HUES64 (cell line): Measurements from ENCODE around the gene C9orf152. TPM values are rescaled to one million over a fixed set of nuclear protein-coding genes. Genes with fewer than 3 reads are reported as not detected.
A peak's percentile ranks its signal among the peaks of the same experiment; 100 is the strongest.
"Not testable (repeated sequence)": the region's sequence is repeated elsewhere in the genome, so short reads cannot be mapped to it uniquely, and the experiment has no call there.

Source experiments
- H3K27ac ChIP-seq: 2 replicates; pipeline ENCODE4 v1.7.0; 2013; ENCODE audit warnings: low read depth, low read length, inconsistent platforms
- H3K27me3 ChIP-seq: 2 replicates; pipeline ENCODE4 v1.6.1; 2013; ENCODE audit warnings: mild to moderate bottlenecking, low read length; ENCODE audit not compliant: insufficient read depth
- H3K36me3 ChIP-seq: 2 replicates; pipeline ENCODE4 v1.6.1; 2013; ENCODE audit warnings: mild to moderate bottlenecking, low read length; ENCODE audit not compliant: insufficient read depth
- H3K4me1 ChIP-seq: 2 replicates; pipeline ENCODE4 v1.6.1; 2013; ENCODE audit warnings: mild to moderate bottlenecking, low read length, moderate library complexity; ENCODE audit not compliant: insufficient read depth
- H3K4me3 ChIP-seq: 2 replicates; pipeline ENCODE4 v1.5.1; 2013; ENCODE audit warnings: mild to moderate bottlenecking, low read length, moderate library complexity
- H3K9ac ChIP-seq: 2 replicates; pipeline ENCODE4 v1.6.1; 2013; ENCODE audit warnings: mild to moderate bottlenecking, low read depth, low read length
- H3K9me3 ChIP-seq: 2 replicates; pipeline ENCODE4 v1.6.1; 2013; ENCODE audit warnings: low read depth, low read length; ENCODE audit not compliant: insufficient read depth
- WGBS: fragments of 150-250, 120-280 bp; methylation state at CpG from one replicate; pipeline ENCODE4 v1.1.7; 2013; ENCODE audit warnings: missing lambda C conversion rate; 5-methylcytosine and 5-hydroxymethylcytosine counted together
- polyA plus RNA-seq, 2 experiments: library from polyadenylated mRNA; stranded (reverse); fragments of 50-300 nt; gene quantifications; one replicate each; pipeline ENCODE4 v1.2.3, GENCODE V29; 2013

Gene C9orf152, protein sequence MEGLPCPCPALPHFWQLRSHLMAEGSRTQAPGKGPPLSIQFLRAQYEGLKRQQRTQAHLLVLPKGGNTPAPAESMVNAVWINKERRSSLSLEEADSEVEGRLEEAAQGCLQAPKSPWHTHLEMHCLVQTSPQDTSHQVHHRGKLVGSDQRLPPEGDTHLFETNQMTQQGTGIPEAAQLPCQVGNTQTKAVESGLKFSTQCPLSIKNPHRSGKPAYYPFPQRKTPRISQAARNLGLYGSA
- polyA plus RNA-seq (2013, experiment 1 of 2) = not detected
- polyA plus RNA-seq (2013, experiment 2 of 2) = not detected

DNA sequence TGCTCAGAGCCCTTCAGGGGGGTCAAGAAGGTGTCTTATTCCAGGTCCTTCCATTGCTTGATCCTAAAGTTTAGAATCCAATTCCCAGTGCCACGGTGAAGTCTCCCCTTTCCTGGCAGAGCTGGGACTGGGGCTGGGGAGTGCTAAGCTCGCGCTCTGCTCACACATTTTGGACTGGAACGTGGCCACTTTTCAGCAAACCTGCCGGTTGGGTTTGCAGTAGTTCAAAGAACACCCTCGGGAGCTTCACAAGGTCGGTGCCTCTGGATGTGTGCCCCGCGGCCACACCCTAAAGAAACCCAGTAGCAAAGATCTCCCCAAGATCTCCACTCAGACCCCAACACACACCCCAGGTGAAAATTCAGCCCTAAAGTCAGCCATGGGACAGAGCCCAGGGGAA, at the start of gene C9orf152:
Gene C9orf152, minus strand, starts transcription at position 129 of the 400 bp plus-strand sequence. CDS start 580 bp downstream, outside the sequence.
- Histone ChIP-seq H3K36me3 (no peaks in the 10 kb centered on the region), H3K27me3 (no peaks in the 10 kb centered on the region), H3K9ac (no peak within 1 kb of the TSS), H3K4me1 (no peaks in the 10 kb centered on the region), H3K27ac (no peak within 1 kb of the TSS), H3K4me3 (no peak within 1 kb of the TSS), H3K9me3 (no peaks in the 10 kb centered on the region)
- WGBS = 92% methylated on average over 9 of the region's 9 CpGs

DNA sequence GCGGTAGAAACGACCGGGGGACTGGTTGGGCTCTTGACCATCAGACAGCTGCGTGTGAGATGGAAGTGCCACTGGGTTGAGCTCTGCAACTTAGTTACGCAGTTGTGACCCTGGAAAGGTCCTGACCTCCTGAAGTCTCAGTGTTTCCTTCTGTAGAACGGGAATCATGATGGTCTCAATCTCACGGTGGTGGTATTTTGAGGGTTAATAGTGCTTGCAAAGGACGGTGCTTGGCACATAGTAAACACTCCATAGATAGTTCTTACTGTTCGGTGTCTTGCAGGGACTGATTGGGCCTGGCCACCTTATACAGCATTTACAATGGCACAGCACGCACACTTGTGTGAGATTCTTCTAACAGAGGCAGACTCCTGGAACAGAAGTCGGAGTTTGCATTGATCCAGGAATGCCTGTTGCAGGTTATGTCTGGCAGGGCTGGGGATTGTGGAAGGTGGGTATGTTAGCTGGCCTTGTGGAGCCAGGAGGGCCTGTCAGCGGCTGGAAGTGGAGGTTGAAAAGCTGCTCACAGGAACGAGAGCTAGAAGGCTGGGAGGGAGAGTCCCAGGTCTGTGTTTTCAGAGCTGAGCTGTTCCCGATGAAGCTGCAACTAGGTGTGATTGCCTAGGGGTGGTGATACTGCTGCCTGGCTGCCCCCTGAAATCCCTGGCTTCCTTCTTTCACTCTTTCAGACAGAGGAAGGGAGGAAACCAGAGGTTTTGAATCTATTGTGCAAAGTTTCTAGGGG, 49.3 kb upstream of the C9orf152 start:
- H3K27me3 ChIP-seq = no peaks in the 10 kb centered on the region
- peak overlapping the region; percentile 95 for H3K9ac ChIP-seq
- H3K4me3 ChIP-seq = peak overlapping the region; percentile 85
- peak overlapping the region; percentile 5; the same call in 1 of the 2 replicates for H3K27ac ChIP-seq
- no peaks in the 10 kb centered on the region for H3K36me3 ChIP-seq
- no peaks in the 10 kb centered on the region for H3K9me3 ChIP-seq
- 10% methylated on average over 14 of the region's 14 CpGs for WGBS
- H3K4me1 ChIP-seq = peaks cover 25% of the 10 kb centered on the region; the same call in 1 of the 2 replicates

DNA sequence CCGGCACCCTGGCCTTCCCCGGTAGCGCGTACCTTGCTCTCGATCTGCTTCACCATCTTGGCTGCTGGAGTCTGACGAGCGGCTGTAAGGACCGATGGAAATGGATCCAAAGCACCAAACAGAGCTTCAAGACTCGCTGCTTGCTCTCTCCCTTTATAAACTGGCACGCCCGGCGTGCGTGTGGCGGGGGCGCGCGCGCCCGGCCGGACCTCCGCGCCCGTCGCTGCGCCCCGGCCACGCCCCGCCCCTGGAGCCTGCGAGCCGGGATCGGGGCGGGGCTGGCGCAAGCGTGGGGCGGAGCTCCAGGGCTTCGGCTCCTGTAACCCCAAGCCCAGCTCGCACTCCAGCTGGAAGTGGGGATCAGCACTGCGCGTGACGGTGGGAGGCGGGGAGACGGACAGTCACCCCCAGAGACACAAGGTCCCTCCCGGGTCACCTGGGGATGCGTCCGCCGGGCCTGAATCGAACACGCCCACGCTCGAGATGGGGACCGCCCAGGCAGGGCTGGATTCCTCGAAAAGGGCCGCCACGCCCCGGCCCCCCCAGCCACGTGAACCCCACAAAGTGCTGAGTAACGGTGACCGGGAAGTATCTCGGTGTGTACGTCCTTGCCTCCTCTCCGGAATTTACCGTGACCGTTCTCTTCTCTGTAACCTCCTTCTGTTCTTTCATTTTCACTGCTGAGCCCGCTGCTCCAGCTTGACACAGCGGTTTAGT, 48.6 kb upstream of the C9orf152 start, which contains the start of gene TXN:
Gene TXN, minus strand, starts transcription at position 128 of the 717 bp plus-strand sequence. Its CDS starts 72 bp downstream, at position 56.
- Histone ChIP-seq H3K36me3 (no peaks in the 10 kb centered on the region), H3K4me1 (peaks cover 25% of the 10 kb centered on the region; the same call in 1 of the 2 replicates), H3K9me3 (no peaks in the 10 kb centered on the region), H3K27ac (peak within 1 kb of the TSS; percentile 78), H3K9ac (peak within 1 kb of the TSS; percentile 95), H3K27me3 (no peaks in the 10 kb centered on the region), H3K4me3 (peak within 1 kb of the TSS; percentile 85)
- WGBS = under 1% methylated on average over 65 of the region's 65 CpGs

DNA sequence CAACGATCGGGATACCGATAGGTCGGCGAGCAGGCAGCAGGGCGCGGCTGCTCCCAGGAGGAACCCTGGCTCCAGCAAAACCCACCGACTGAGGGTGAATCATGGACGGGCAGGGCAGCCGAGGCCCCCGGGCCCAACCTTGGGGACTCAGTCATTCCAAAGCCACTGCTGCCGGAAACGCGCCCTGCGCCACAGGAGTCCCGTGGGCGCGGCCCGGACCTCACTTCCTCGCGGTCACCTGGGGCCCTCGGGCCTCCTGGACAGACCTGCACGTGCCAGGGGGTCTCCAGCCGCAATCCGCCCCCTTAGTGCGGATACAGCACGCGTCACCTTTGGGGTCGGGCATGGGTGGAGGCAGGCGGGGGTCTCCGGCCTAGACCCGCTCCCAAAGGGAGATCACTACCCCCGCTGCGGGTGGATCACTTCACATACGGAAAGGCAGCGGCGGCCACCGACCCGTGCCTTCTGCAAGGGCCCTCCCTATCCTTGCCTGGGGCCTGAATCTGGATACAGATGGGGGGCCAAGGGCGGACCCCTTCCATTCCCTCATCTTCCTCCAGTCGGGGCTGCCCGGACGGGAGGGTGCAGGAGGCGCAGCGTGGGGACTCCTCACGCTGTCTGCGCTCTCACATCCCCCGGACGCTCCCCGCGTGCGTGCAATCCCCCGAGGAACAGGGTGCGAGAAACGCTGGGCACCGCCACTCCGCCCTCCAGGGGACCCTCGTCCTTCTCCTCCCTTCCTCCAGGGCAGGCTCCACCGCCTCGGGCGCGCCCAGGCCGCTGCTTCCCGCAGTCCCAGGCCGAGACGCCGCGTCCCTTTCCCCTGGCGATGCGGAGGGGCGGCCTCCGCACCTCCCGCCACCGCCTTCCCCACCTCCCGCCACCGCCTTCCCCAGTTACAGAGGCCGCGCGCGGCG, 47.8 kb upstream of the C9orf152 start:
- H3K27ac ChIP-seq = peak overlapping the region; percentile 78
- H3K36me3 ChIP-seq = peaks cover 5% of the 10 kb centered on the region
- peaks cover 25% of the 10 kb centered on the region; the same call in 1 of the 2 replicates for H3K4me1 ChIP-seq
- peak overlapping the region; percentile 85 for H3K4me3 ChIP-seq
- no peaks in the 10 kb centered on the region for H3K9me3 ChIP-seq
- H3K9ac ChIP-seq = peak overlapping the region; percentile 95
- H3K27me3 ChIP-seq = no peaks in the 10 kb centered on the region
- WGBS = under 1% methylated on average over 81 of the region's 81 CpGs

DNA sequence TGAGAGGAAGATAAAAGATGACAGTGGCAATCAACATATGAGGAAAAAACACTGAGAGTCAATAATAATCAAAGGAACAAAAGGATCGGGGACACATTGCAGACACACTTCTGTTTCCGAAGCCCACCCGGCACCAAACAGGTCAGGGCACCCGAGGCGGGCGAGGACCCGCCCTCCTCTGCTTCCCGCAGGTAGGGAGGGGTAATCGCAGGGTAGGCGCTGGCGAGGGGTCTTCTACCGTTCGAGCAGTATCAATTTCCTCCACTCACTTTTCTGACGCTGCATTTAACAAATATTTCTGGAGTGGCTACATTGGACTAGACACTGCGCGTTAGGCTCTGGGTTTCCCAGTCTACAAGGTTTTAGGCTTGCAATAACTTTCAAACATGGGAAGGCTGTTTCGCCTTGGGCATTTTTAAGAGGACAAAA, 47.1 kb upstream of the C9orf152 start:
- Histone ChIP-seq H3K9ac (peak overlapping the region; percentile 95), H3K4me3 (peak overlapping the region; percentile 85), H3K27me3 (no peaks in the 10 kb centered on the region), H3K4me1 (peaks cover 25% of the 10 kb centered on the region; the same call in 1 of the 2 replicates), H3K9me3 (no peaks in the 10 kb centered on the region), H3K27ac (no peak overlapping the region), H3K36me3 (peaks cover 12% of the 10 kb centered on the region)
- 2% methylated on average over 17 of the region's 17 CpGs for WGBS

DNA sequence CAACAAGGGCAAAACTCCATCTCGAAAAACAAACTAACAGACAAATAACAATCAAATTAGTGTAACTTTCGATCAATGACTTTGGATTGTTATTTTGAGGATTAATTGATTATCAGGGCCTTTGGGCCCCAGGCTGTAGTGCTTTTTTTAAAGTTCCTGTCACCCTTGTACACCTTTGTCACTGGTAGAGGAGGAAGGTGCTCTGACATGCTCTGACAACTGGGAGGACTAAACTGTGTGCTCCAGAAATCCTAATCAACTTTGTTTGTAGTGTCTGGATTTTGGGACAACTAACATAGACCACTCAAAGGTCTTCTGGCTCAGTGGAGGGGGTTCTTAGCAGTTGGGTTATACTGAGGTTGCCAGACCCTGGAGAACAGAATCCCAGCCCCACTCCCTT, 46.5 kb upstream of the C9orf152 start:
- Histone ChIP-seq H3K36me3 (peaks cover 17% of the 10 kb centered on the region), H3K4me1 (peaks cover 25% of the 10 kb centered on the region; the same call in 1 of the 2 replicates), H3K9me3 (no peaks in the 10 kb centered on the region), H3K9ac (peak overlapping the region; percentile 95; the same call in 1 of the 2 replicates), H3K4me3 (peak overlapping the region; percentile 85), H3K27me3 (no peaks in the 10 kb centered on the region), H3K27ac (no peak overlapping the region)
- 90% methylated on average over 2 of the region's 2 CpGs for WGBS

DNA sequence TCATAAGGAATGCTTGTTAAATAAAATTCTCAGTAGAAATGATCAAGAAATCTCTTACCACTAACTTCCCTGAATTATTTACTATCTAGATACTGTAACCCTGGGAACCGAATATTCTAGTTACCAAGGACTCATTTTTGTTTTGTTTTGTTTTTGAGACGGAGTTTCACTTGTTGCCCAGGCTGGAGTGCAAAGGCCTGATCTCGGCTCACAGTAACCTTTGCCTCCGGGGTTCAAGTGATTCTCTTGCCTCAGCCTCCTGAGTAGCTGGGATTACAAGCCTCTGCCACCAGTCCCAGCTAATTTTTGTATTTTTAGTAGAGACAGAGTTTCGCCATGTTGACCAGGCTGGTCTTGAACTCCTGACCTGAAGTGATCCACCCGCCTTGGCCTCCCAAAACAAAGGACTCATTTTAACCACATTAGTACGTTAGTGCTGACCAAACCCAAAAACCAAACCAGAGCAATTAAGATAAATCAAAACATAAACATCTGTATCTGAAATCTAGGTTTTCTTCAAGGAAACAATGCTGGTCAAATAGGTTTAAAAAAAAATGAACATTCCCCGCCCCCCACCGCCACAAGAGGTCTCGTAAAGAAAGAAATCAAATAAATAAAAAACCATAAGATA, 44.7 kb upstream of the C9orf152 start:
- Histone ChIP-seq H3K9ac (no peak overlapping the region), H3K27ac (no peak overlapping the region), H3K9me3 (no peaks in the 10 kb centered on the region), H3K36me3 (peaks cover 36% of the 10 kb centered on the region), H3K27me3 (no peaks in the 10 kb centered on the region), H3K4me3 (no peak overlapping the region), H3K4me1 (peaks cover 20% of the 10 kb centered on the region; the same call in 1 of the 2 replicates)
- 93% methylated on average over 9 of the region's 10 CpGs for WGBS

DNA sequence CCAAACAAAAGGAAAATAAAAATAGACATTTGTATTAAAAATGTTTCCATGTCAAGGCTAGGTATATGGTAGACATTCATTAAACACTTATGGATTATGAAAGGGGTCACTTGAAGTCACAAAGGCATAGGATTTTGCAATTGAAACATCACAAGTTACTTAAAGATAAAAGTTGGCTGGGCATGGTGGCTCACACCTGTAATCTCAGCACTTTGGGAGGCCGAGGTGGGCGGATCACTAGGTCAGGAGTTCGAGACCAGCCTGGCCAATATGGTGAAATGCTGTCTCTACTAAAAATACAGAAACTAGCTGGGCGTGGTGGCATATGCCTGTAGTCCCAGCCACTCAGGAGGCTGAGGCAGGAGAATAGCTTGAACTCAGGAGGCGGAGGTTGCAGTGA, 43.8 kb upstream of the C9orf152 start:
- H3K27me3 ChIP-seq, H3K4me3 ChIP-seq, H3K9ac ChIP-seq, H3K9me3 ChIP-seq, H3K27ac ChIP-seq: not testable (repeated sequence)
- peaks cover 14% of the 10 kb centered on the region; the same call in 1 of the 2 replicates for H3K4me1 ChIP-seq
- 95% methylated on average over 5 of the region's 5 CpGs for WGBS
- H3K36me3 ChIP-seq = peaks cover 43% of the 10 kb centered on the region

DNA sequence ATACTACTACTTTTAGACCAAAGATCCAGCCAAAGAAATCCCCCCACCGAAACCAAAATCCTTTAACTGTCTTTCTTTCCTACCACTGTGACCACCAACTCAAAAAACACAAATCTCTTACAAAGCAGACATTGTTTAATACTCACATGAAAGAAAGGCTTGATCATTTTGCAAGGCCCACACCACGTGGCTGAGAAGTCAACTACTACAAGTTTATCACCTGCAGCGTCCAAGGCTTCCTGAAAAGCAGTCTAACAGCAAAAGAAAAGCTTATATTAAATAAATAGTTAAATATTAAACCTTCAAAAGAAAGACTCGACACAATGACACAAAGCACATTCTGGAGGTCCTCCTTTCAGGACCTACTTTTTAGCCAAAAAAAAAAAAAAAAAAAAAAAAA, 43.3 kb upstream of the C9orf152 start:
- H3K36me3 ChIP-seq = peaks cover 49% of the 10 kb centered on the region
- H3K27ac ChIP-seq = no peak overlapping the region
- WGBS = 92% methylated on average over 2 of the region's 4 CpGs
- no peaks in the 10 kb centered on the region for H3K9me3 ChIP-seq
- no peak overlapping the region for H3K4me3 ChIP-seq
- no peak overlapping the region for H3K9ac ChIP-seq
- peaks cover 14% of the 10 kb centered on the region; the same call in 1 of the 2 replicates for H3K4me1 ChIP-seq
- H3K27me3 ChIP-seq = no peaks in the 10 kb centered on the region

DNA sequence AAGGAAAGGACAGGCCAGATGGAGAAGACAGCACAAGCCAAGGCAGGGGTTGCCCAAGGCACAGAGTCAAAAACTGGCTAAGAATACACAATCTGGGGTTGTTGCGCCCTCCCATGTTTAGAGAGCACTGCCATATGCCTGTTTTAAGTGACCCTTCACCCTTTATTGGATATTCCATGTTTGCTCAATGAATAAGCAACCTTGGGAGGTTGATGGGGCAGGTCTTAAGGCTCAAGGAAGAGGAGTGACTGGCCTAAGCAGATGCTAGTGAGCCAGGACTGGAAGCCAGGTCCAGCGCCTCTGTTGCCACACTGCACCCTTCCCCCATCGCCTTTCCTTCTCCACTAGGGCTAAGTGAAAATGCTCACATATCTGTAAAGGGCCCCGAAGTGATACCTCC, 41.6 kb upstream of the C9orf152 start:
- WGBS = 96% methylated on average over 4 of the region's 4 CpGs
- Histone ChIP-seq H3K36me3 (peaks cover 63% of the 10 kb centered on the region), H3K9me3 (no peaks in the 10 kb centered on the region), H3K9ac (no peak overlapping the region), H3K4me3 (no peak overlapping the region), H3K27ac (no peak overlapping the region), H3K27me3 (no peaks in the 10 kb centered on the region), H3K4me1 (peaks cover 11% of the 10 kb centered on the region; the same call in 1 of the 2 replicates)
